ENCODE results near the gene CHP2. TPM values are rescaled to one million over a fixed set of nuclear protein-coding genes. Genes with fewer than 3 reads are reported as not detected.
A peak's percentile ranks its signal among the peaks of the same experiment; 100 is the strongest.
"Not testable (repeated sequence)": the region's sequence is repeated elsewhere in the genome, so short reads cannot be mapped to it uniquely, and the experiment has no call there.

Gene CHP2
- total and polyA plus RNA-seq, 7 experiments from 2014 or later = not detected

GRCh38 chr16:23711785-23712184 is 43.0 kb upstream of the CHP2 start:
- Mint-ChIP-seq H3K27ac (no peak overlapping the region), H3K4me1 (peaks cover 0 to 3% (median 0%) of the 10 kb centered on the region in 7 donors), H3K9me3 (peaks cover 0 to 31% (median 11%) of the 10 kb centered on the region in 11 donors), H3K27me3 (peaks cover 35 to 57% (median 53%) of the 10 kb centered on the region in 5 donors), H3K36me3 (peaks cover 0 to 5% (median 0%) of the 10 kb centered on the region in 5 donors), H3K4me3 (no peak overlapping the region)
- H3K4me3 ChIP-seq (ENCODE audit: low read length) = no peak overlapping the region
- H3K27me3 ChIP-seq (ENCODE audit: control insufficient read depth in 2 of 2, insufficient read depth in 2 of 2, low read length in 2 of 2) = peaks cover 0 to 2% of the 10 kb centered on the region in 2 donors
- H3K4me1 ChIP-seq (ENCODE audit: control insufficient read depth in 2 of 2, insufficient read depth in 2 of 2, low read length in 2 of 2) = no peaks in the 10 kb centered on the region
- ATAC-seq = no peak
- POLR2A ChIA-PET = interaction anchor here (0.7 kb wide), 1 partner anchor 23 kb away, joined by 3 read pairs; no protein-coding TSS in a partner anchor
- CTCF ChIA-PET = no interaction called here
- no peak for DNase-seq
- peaks cover 0 to 18% (median 0%) of the 10 kb centered on the region in 3 experiments for H3K9me3 ChIP-seq (ENCODE audit: control insufficient read depth in 2 of 3, low read length in 3 of 3)
- H3K36me3 ChIP-seq (ENCODE audit: control insufficient read depth in 2 of 3, insufficient read depth in 3 of 3, low read length in 3 of 3) = no peaks in the 10 kb centered on the region
- intact Hi-C loops (cut with micrococcal nuclease) = no loop called here
- no peak overlapping the region for H3K27ac ChIP-seq (ENCODE audit: low read depth, low read length)

DNA sequence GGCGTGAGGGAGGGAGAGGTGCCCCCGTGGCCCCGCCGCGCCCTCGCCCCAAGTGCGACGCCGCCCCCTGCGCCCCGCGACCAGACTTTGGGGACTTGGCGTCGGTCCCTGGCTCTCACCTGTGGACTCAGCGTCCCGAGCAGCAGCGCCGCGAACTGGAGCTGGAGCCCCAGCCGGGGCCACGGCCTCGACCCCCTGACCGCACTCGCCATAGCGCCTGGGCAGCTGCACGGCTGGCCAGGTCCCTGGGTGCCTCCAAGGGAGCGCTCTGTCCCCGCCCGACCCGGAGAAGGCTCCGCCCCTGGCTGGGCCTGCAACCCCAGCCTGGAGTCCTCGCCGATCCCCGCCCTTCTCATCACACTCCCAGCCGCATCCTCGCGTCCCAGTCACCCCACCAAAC is 41.9 kb upstream of the CHP2 start, which contains the start of gene ERN2:
Gene ERN2 (minus strand): TSS at position 247 of the 400 bp plus-strand sequence. CDS start 35 bp downstream, at position 212.
- Mint-ChIP-seq H3K36me3 (peaks cover 0 to 5% (median 0%) of the 10 kb centered on the region in 5 donors), H3K27me3 (peaks cover 42 to 63% (median 60%) of the 10 kb centered on the region in 5 donors), H3K27ac (no peak within 1 kb of the TSS), H3K4me1 (peaks cover 0 to 3% (median 0%) of the 10 kb centered on the region in 7 donors), H3K4me3 (peak within 1 kb of the TSS in 1 of 10 donors; percentile 52), H3K9me3 (peaks cover 0 to 31% (median 11%) of the 10 kb centered on the region in 11 donors)
- DNase-seq (no peak), ATAC-seq (no peak)
- ChIA-PET POLR2A (no interaction called here), CTCF (no interaction called here)
- Histone ChIP-seq H3K4me3 (ENCODE audit: low read length) (no peak within 1 kb of the TSS), H3K27me3 (ENCODE audit: control insufficient read depth in 2 of 2, insufficient read depth in 2 of 2, low read length in 2 of 2) (peaks cover 0 to 2% of the 10 kb centered on the region in 2 donors), H3K27ac (ENCODE audit: low read depth, low read length) (no peak within 1 kb of the TSS), H3K9me3 (ENCODE audit: control insufficient read depth in 2 of 3, low read length in 3 of 3) (peaks cover 0 to 18% (median 0%) of the 10 kb centered on the region in 3 experiments), H3K4me1 (ENCODE audit: control insufficient read depth in 2 of 2, insufficient read depth in 2 of 2, low read length in 2 of 2) (no peaks in the 10 kb centered on the region), H3K36me3 (ENCODE audit: control insufficient read depth in 2 of 3, insufficient read depth in 3 of 3, low read length in 3 of 3) (no peaks in the 10 kb centered on the region)
- intact Hi-C loops (cut with micrococcal nuclease) = no loop called here

GRCh38 chr16:23716484-23716883 is 38.3 kb upstream of the CHP2 start:
- H3K27me3 ChIP-seq (ENCODE audit: control insufficient read depth in 2 of 2, insufficient read depth in 2 of 2, low read length in 2 of 2) = peaks cover 0 to 4% of the 10 kb centered on the region in 2 donors
- Mint-ChIP-seq H3K4me1 (peaks cover 0 to 3% (median 0%) of the 10 kb centered on the region in 7 donors), H3K36me3 (peaks cover 0 to 1% (median 0%) of the 10 kb centered on the region in 5 donors), H3K27me3 (peaks cover 45 to 51% (median 47%) of the 10 kb centered on the region in 5 donors), H3K27ac (no peak overlapping the region), H3K9me3 (peaks cover 0 to 12% (median 4%) of the 10 kb centered on the region in 11 donors), H3K4me3 (no peak overlapping the region)
- H3K36me3 ChIP-seq (ENCODE audit: control insufficient read depth in 2 of 3, insufficient read depth in 3 of 3, low read length in 3 of 3) = no peaks in the 10 kb centered on the region
- no peaks in the 10 kb centered on the region for H3K9me3 ChIP-seq (ENCODE audit: control insufficient read depth in 2 of 3, low read length in 3 of 3)
- H3K27ac ChIP-seq (ENCODE audit: low read depth, low read length) = no peak overlapping the region
- ATAC-seq (no peak), DNase-seq (no peak)
- ChIA-PET CTCF (no interaction called here), POLR2A (no interaction called here)
- H3K4me3 ChIP-seq (ENCODE audit: low read length) = no peak overlapping the region
- intact Hi-C loops (cut with micrococcal nuclease) = no loop called here
- H3K4me1 ChIP-seq (ENCODE audit: control insufficient read depth in 2 of 2, insufficient read depth in 2 of 2, low read length in 2 of 2) = no peaks in the 10 kb centered on the region

DNA sequence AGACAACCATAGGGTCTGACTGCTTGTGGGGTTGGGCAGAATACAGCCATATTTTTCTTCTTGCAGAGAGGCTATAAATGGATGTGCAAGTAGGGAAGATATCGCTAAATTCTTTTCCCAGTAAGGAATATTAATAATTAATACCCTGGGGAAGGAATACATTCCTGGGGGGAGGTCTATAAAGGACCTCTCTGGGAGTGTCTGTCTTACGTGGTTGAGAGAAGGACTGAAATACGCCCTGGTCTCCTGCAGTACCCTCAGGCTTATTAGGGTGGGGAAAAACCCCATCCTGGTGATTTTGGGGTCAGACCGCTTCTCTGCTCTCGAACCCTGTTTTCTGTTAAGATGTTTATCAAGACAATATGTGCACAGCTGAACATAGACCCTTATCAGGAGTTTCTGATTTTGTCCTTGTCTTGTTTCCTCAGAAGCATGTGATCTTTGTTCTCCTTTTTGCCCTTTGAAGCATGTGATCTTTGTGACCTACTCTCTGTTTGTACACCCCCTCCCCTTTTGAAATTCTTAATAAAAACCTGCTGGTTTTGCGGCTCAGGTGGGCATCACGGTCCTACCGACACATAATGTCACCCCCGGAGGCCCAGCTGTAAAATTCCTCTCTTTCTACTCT is 32.1 kb upstream of the CHP2 start:
- H3K36me3 Mint-ChIP-seq; CTCF ChIA-PET; H3K36me3 ChIP-seq (ENCODE audit: control insufficient read depth in 2 of 3, insufficient read depth in 3 of 3, low read length in 3 of 3); H3K4me1 Mint-ChIP-seq; ATAC-seq; intact Hi-C loops (cut with micrococcal nuclease); H3K27ac Mint-ChIP-seq; H3K9me3 ChIP-seq (ENCODE audit: control insufficient read depth in 2 of 3, low read length in 3 of 3); POLR2A ChIA-PET; H3K4me1 ChIP-seq (ENCODE audit: control insufficient read depth in 2 of 2, insufficient read depth in 2 of 2, low read length in 2 of 2); H3K4me3 ChIP-seq (ENCODE audit: low read length); H3K27ac ChIP-seq (ENCODE audit: low read depth, low read length); DNase-seq; H3K27me3 ChIP-seq (ENCODE audit: control insufficient read depth in 2 of 2, insufficient read depth in 2 of 2, low read length in 2 of 2); H3K4me3 Mint-ChIP-seq: not testable (repeated sequence)
- peaks cover 16 to 30% (median 22%) of the 10 kb centered on the region in 5 donors for H3K27me3 Mint-ChIP-seq
- H3K9me3 Mint-ChIP-seq = peaks cover 6 to 31% (median 10%) of the 10 kb centered on the region in 11 donors

DNA sequence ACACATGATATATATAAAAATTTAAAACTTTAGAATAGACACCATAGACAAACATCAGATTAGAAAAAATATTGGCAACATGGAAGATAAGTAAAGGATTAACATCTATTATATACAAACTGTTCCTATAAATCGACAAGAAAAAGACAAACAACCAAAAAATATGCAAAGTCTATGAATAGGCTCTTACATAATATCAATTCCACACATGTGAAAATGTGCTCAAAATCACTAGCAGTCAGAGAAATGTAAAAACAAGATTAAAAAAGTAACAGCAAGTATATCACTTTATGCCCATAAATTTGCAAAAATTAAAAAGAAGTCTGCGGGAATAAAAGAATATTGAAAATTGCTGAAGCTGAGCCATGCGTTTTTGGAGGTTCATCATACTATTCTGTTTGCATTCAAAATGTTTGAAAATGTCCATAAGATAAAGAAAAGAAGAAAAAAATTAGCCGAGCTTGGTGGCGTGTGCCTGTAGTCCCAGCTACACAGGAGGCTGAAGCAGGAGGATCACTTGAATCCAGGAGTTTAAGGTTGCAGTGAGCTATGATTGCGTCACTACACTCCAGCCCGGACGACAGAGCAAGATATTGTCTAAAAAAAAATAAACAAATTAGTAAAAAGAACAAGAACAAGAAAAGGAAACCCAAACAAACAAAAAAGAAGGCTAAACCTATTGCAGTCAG is 30.6 kb upstream of the CHP2 start:
- no peak overlapping the region for H3K4me3 Mint-ChIP-seq
- H3K36me3 Mint-ChIP-seq = peaks cover 0 to 6% (median 5%) of the 10 kb centered on the region in 5 donors
- ATAC-seq (no peak), DNase-seq (no peak)
- H3K4me3 ChIP-seq (ENCODE audit: low read length) = no peak overlapping the region
- peaks cover 10 to 26% (median 17%) of the 10 kb centered on the region in 5 donors for H3K27me3 Mint-ChIP-seq
- H3K27me3 ChIP-seq (ENCODE audit: control insufficient read depth in 2 of 2, insufficient read depth in 2 of 2, low read length in 2 of 2) = peaks cover 0 to 2% of the 10 kb centered on the region in 2 donors
- ChIA-PET POLR2A (no interaction called here), CTCF (no interaction called here)
- H3K36me3 ChIP-seq (ENCODE audit: control insufficient read depth in 2 of 3, insufficient read depth in 3 of 3, low read length in 3 of 3) = no peaks in the 10 kb centered on the region
- H3K4me1 Mint-ChIP-seq = peaks cover 0 to 5% (median 4%) of the 10 kb centered on the region in 7 donors
- no peaks in the 10 kb centered on the region for H3K4me1 ChIP-seq (ENCODE audit: control insufficient read depth in 2 of 2, insufficient read depth in 2 of 2, low read length in 2 of 2)
- no peak overlapping the region for H3K27ac ChIP-seq (ENCODE audit: low read depth, low read length)
- H3K27ac Mint-ChIP-seq = no peak overlapping the region
- peaks cover 0 to 4% (median 0%) of the 10 kb centered on the region in 3 experiments for H3K9me3 ChIP-seq (ENCODE audit: control insufficient read depth in 2 of 3, low read length in 3 of 3)
- peaks cover 6 to 31% (median 10%) of the 10 kb centered on the region in 11 donors for H3K9me3 Mint-ChIP-seq
- intact Hi-C loops (cut with micrococcal nuclease) = no loop called here

- ChIA-PET POLR2A (no interaction called here), CTCF (interaction anchor here (0.6 kb wide), 1 partner anchor 751 kb away, joined by 3 read pairs; no protein-coding TSS in a partner anchor)
- Histone ChIP-seq H3K4me3 (ENCODE audit: low read length) (no peak overlapping the region), H3K36me3 (ENCODE audit: control insufficient read depth in 2 of 3, insufficient read depth in 3 of 3, low read length in 3 of 3) (no peaks in the 10 kb centered on the region), H3K27me3 (ENCODE audit: control insufficient read depth in 2 of 2, insufficient read depth in 2 of 2, low read length in 2 of 2) (peaks cover 0 to 2% of the 10 kb centered on the region in 2 donors), H3K4me1 (ENCODE audit: control insufficient read depth in 2 of 2, insufficient read depth in 2 of 2, low read length in 2 of 2) (no peaks in the 10 kb centered on the region), H3K9me3 (ENCODE audit: control insufficient read depth in 2 of 3, low read length in 3 of 3) (peaks cover 0 to 4% (median 0%) of the 10 kb centered on the region in 3 experiments), H3K27ac (ENCODE audit: low read depth, low read length) (no peak overlapping the region)
- intact Hi-C loops (cut with micrococcal nuclease) = no loop called here
- ATAC-seq = no peak
- Mint-ChIP-seq H3K36me3 (peaks cover 0 to 6% (median 5%) of the 10 kb centered on the region in 5 donors), H3K4me3 (no peak overlapping the region), H3K4me1 (peaks cover 0 to 6% (median 4%) of the 10 kb centered on the region in 7 donors), H3K27me3 (peaks cover 13 to 32% (median 20%) of the 10 kb centered on the region in 5 donors), H3K27ac (no peak overlapping the region), H3K9me3 (peaks cover 6 to 31% (median 10%) of the 10 kb centered on the region in 11 donors)
- DNase-seq = no peak
Measured at GRCh38 chr16:23724785-23725131, 30.1 kb upstream of the CHP2 start.
